Stimulated activated naive CD4-positive, alpha-beta T cell (primary cell): ENCODE data around the gene ALG8.
A peak's percentile ranks its signal among the peaks of the same experiment; 100 is the strongest.

Source experiments
- DNase-seq, 6 experiments: peaks; one replicate each; lab custom pipeline; 2025; lab: John Stamatoyannopoulos, UW

Gene ALG8

GRCh38 chr11:78160557-78160956 lies 21.1 kb upstream of the ALG8 start:
- no peak for DNase-seq

- DNase-seq, result no peak
These were observed 19.7 kb upstream of the ALG8 start for GRCh38 chr11:78158987-78159652.

- DNase-seq, result no peak
These were observed 16.9 kb upstream of the ALG8 start for GRCh38 chr11:78156127-78156844.

- DNase-seq, result no peak
These were observed 12.4 kb upstream of the ALG8 start for GRCh38 chr11:78151804-78152203.

GRCh38 chr11:78150754-78151153 lies 11.3 kb upstream of the ALG8 start:
- DNase-seq, result no peak

- no peak for DNase-seq
These were observed 10.9 kb upstream of the ALG8 start for GRCh38 chr11:78150346-78150745.

GRCh38 chr11:78149646-78150045 lies 10.2 kb upstream of the ALG8 start:
- peak in 3 of 6 experiments; percentile 4 to 26 (median 6) for DNase-seq

GRCh38 chr11:78147807-78148206 lies 8.4 kb upstream of the ALG8 start:
- no peak for DNase-seq

GRCh38 chr11:78145511-78146025 lies 6.1 kb upstream of the ALG8 start:
- no peak for DNase-seq

GRCh38 chr11:78140392-78141077 lies 1.1 kb upstream of the ALG8 start:
- DNase-seq, result no peak

GRCh38 chr11:78138694-78139421 lies 568 bp downstream of the ALG8 start:
- DNase-seq, result peak in 3 of 6 experiments; percentile 6 to 18 (median 11)

- no peak for DNase-seq
These were observed 1.1 kb downstream of the ALG8 start for GRCh38 chr11:78138291-78138690.

GRCh38 chr11:78132475-78132874 lies 7.0 kb downstream of the ALG8 start:
- DNase-seq, result no peak

GRCh38 chr11:78131956-78132355 lies 7.5 kb downstream of the ALG8 start:
- DNase-seq, result no peak

- no peak for DNase-seq
These were observed 12.0 kb downstream of the ALG8 start for GRCh38 chr11:78127403-78127802.

- no peak for DNase-seq
These were observed 26.7 kb downstream of the ALG8 start for GRCh38 chr11:78112582-78113275.

GRCh38 chr11:78111298-78111697 lies 28.1 kb downstream of the ALG8 start:
- DNase-seq, result no peak

GRCh38 chr11:78110830-78111229 lies 28.6 kb downstream of the ALG8 start:
- DNase-seq, result no peak

- DNase-seq, result no peak
These were observed 29.1 kb downstream of the ALG8 start for GRCh38 chr11:78110351-78110750.

GRCh38 chr11:78109081-78110015 lies 30.1 kb downstream of the ALG8 start:
- no peak for DNase-seq
